BE2C (cell line): ENCODE measurements around the gene ARID3A.

ENCODE experiments used
- DNase-seq: peaks from one replicate; pipeline ENCODE4 v3.0.0-alpha.2; 2020
- H3K27me3 ChIP-seq: fragments of 250-450 bp; sonication (Bioruptor Pico); 2 replicates; pipeline ENCODE4 v1.5.1; 2020; ENCODE audit warnings: mild to moderate bottlenecking
- H3K36me3 ChIP-seq: fragments of 250-450 bp; sonication (Bioruptor Pico); 2 replicates; pipeline ENCODE4 v1.5.1; 2020; ENCODE audit warnings: mild to moderate bottlenecking
- H3K4me1 ChIP-seq: fragments of 250-450 bp; sonication (Bioruptor Pico); 2 replicates; pipeline ENCODE4 v1.5.1; 2020
- H3K4me3 ChIP-seq: 2 replicates; pipeline ENCODE4 v1.5.1; 2011; ENCODE audit warnings: low read depth, low read length
- H3K9me3 ChIP-seq: fragments of 250-450 bp; sonication (Bioruptor Pico); 2 replicates; pipeline ENCODE4 v1.5.1; 2020
- CTCF ChIP-seq: IDR thresholded peaks from 2 replicates; pipeline ENCODE4 v1.5.1; 2012; ENCODE audit warnings: mild to moderate bottlenecking, low read depth, low read length

ARID3A gene

GRCh38 chr19:943551-944170 is 17.8 kb downstream of the ARID3A start:
- Histone ChIP-seq H3K9me3 (no peaks in the 10 kb centered on the region), H3K4me3 (no peak overlapping the region), H3K36me3 (peaks cover 12% of the 10 kb centered on the region), H3K4me1 (peaks cover 20% of the 10 kb centered on the region), H3K27me3 (no peaks in the 10 kb centered on the region)
- peak; percentile 6 for DNase-seq
- no peak for TF ChIP-seq CTCF

- DNase-seq = peak; percentile 93
- TF ChIP-seq CTCF = no peak
- Histone ChIP-seq H3K36me3 (peaks cover 12% of the 10 kb centered on the region), H3K27me3 (no peaks in the 10 kb centered on the region), H3K4me3 (peak overlapping the region; percentile 49), H3K9me3 (no peaks in the 10 kb centered on the region), H3K4me1 (peaks cover 20% of the 10 kb centered on the region)
Observed at GRCh38 chr19:944171-944567, 18.3 kb downstream of the ARID3A start.

- Histone ChIP-seq H3K9me3 (no peaks in the 10 kb centered on the region), H3K4me3 (peak overlapping the region; percentile 49), H3K36me3 (peaks cover 12% of the 10 kb centered on the region), H3K4me1 (peaks cover 18% of the 10 kb centered on the region), H3K27me3 (no peaks in the 10 kb centered on the region)
- DNase-seq = peak; percentile 70
- no peak for TF ChIP-seq CTCF
Observed at GRCh38 chr19:944663-945241, 18.9 kb downstream of the ARID3A start.

GRCh38 chr19:945401-946252 is 19.8 kb downstream of the ARID3A start:
- Histone ChIP-seq H3K36me3 (peaks cover 12% of the 10 kb centered on the region), H3K9me3 (no peaks in the 10 kb centered on the region), H3K4me3 (no peak overlapping the region), H3K4me1 (peaks cover 9% of the 10 kb centered on the region), H3K27me3 (no peaks in the 10 kb centered on the region)
- TF ChIP-seq CTCF = no peak
- no peak for DNase-seq

GRCh38 chr19:947090-947706 is 21.4 kb downstream of the ARID3A start:
- peaks cover 12% of the 10 kb centered on the region for H3K36me3 ChIP-seq
- H3K27me3 ChIP-seq = no peaks in the 10 kb centered on the region

More at GRCh38 chr19:947090-947706, 21.4 kb downstream of the ARID3A start:
- TF ChIP-seq CTCF = no peak
- Histone ChIP-seq H3K4me3 (no peak overlapping the region), H3K9me3 (no peaks in the 10 kb centered on the region), H3K4me1 (peaks cover 5% of the 10 kb centered on the region)
- DNase-seq = no peak
